ENCODE results near the gene COASY. TPM values are rescaled to one million over a fixed set of nuclear protein-coding genes. Genes with fewer than 3 reads are reported as not detected.
"Not testable (repeated sequence)": the region's sequence is repeated elsewhere in the genome, so short reads cannot be mapped to it uniquely, and the experiment has no call there.

COASY gene
- total RNA-seq, 1 experiment from 2014 or later: 29.5 TPM

- in situ Hi-C loops (cut with HindIII; ENCODE audit: low pct_unique_long_range_greater_than_20kb, low sequenced_read_pairs): no loop called here
- DNase-seq (ENCODE audit: low read depth): no peak
Observed at GRCh38 chr17:42547001-42547461, 14.9 kb upstream of the COASY start.

- in situ Hi-C loops (cut with HindIII; ENCODE audit: low pct_unique_long_range_greater_than_20kb, low sequenced_read_pairs): no loop called here
Observed at GRCh38 chr17:42547698-42548069, 14.3 kb upstream of the COASY start.

GRCh38 chr17:42548070-42548837 lies 13.7 kb upstream of the COASY start:
- in situ Hi-C loops (cut with HindIII; ENCODE audit: low pct_unique_long_range_greater_than_20kb, low sequenced_read_pairs): no loop called here
- peak; percentile 73 for DNase-seq (ENCODE audit: low read depth)

More at GRCh38 chr17:42547698-42548069, 14.3 kb upstream of the COASY start:
- no peak for DNase-seq (ENCODE audit: low read depth)

- no peak for DNase-seq (ENCODE audit: low read depth)
- in situ Hi-C loops (cut with HindIII; ENCODE audit: low pct_unique_long_range_greater_than_20kb, low sequenced_read_pairs): no loop called here
Observed at GRCh38 chr17:42548993-42549755, 12.8 kb upstream of the COASY start.

- DNase-seq (ENCODE audit: low read depth); in situ Hi-C loops (cut with HindIII; ENCODE audit: low pct_unique_long_range_greater_than_20kb, low sequenced_read_pairs): not testable (repeated sequence)
Observed at GRCh38 chr17:42552736-42553135, 9.2 kb upstream of the COASY start, which contains the start of gene HSD17B1. TSS of gene HSD17B1 (plus strand) at chr17:42552923. CDS start at chr17:42552934, 11 bp downstream.

GRCh38 chr17:42553161-42553818 lies 8.7 kb upstream of the COASY start:
- in situ Hi-C loops (cut with HindIII; ENCODE audit: low pct_unique_long_range_greater_than_20kb, low sequenced_read_pairs): no loop called here

GRCh38 chr17:42553866-42554249 lies 8.1 kb upstream of the COASY start:
- no peak for DNase-seq (ENCODE audit: low read depth)
- in situ Hi-C loops (cut with HindIII; ENCODE audit: low pct_unique_long_range_greater_than_20kb, low sequenced_read_pairs): no loop called here

More at GRCh38 chr17:42553161-42553818, 8.7 kb upstream of the COASY start:
- DNase-seq (ENCODE audit: low read depth): no peak

GRCh38 chr17:42554250-42555121 lies 7.5 kb upstream of the COASY start:
- peak; percentile 77 for DNase-seq (ENCODE audit: low read depth)
- in situ Hi-C loops (cut with HindIII; ENCODE audit: low pct_unique_long_range_greater_than_20kb, low sequenced_read_pairs): no loop called here

- DNase-seq (ENCODE audit: low read depth): no peak
- in situ Hi-C loops (cut with HindIII; ENCODE audit: low pct_unique_long_range_greater_than_20kb, low sequenced_read_pairs): no loop called here
Observed at GRCh38 chr17:42555122-42555622, 6.8 kb upstream of the COASY start.

- peak; percentile 39 for DNase-seq (ENCODE audit: low read depth)
- in situ Hi-C loops (cut with HindIII; ENCODE audit: low pct_unique_long_range_greater_than_20kb, low sequenced_read_pairs): not testable (repeated sequence)
Observed at GRCh38 chr17:42555961-42556617, 5.9 kb upstream of the COASY start.

GRCh38 chr17:42559075-42559474 lies 2.9 kb upstream of the COASY start:
- in situ Hi-C loops (cut with HindIII; ENCODE audit: low pct_unique_long_range_greater_than_20kb, low sequenced_read_pairs): no loop called here
- no peak for DNase-seq (ENCODE audit: low read depth)

- no peak for DNase-seq (ENCODE audit: low read depth)
- in situ Hi-C loops (cut with HindIII; ENCODE audit: low pct_unique_long_range_greater_than_20kb, low sequenced_read_pairs): no loop called here
Observed at GRCh38 chr17:42560246-42560645, 1.7 kb upstream of the COASY start.

GRCh38 chr17:42562388-42563142 lies 617 bp downstream of the COASY start:
- DNase-seq (ENCODE audit: low read depth): no peak
- in situ Hi-C loops (cut with HindIII; ENCODE audit: low pct_unique_long_range_greater_than_20kb, low sequenced_read_pairs): no loop called here

GRCh38 chr17:42563143-42563509 lies 1.2 kb downstream of the COASY start:
- in situ Hi-C loops (cut with HindIII; ENCODE audit: low pct_unique_long_range_greater_than_20kb, low sequenced_read_pairs): no loop called here
- DNase-seq (ENCODE audit: low read depth): peak; percentile 25

- in situ Hi-C loops (cut with HindIII; ENCODE audit: low pct_unique_long_range_greater_than_20kb, low sequenced_read_pairs): no loop called here
- DNase-seq (ENCODE audit: low read depth): peak; percentile 65
Observed at GRCh38 chr17:42563543-42563942, 1.6 kb downstream of the COASY start.

GRCh38 chr17:42563950-42564349 lies 2.0 kb downstream of the COASY start:
- DNase-seq (ENCODE audit: low read depth): no peak
- in situ Hi-C loops (cut with HindIII; ENCODE audit: low pct_unique_long_range_greater_than_20kb, low sequenced_read_pairs): no loop called here
